Measurements from ENCODE around the gene NPAS4.

NPAS4 gene

GRCh38 chr11:66473167-66473566, 52.3 kb downstream of the NPAS4 start:
- Histone ChIP-seq H4K20me1 (ENCODE audit: insufficient read depth, low read length) (no peaks in the 10 kb centered on the region), H3K79me2 (ENCODE audit: insufficient read depth, low read length) (no peaks in the 10 kb centered on the region), H3K4me2 (ENCODE audit: insufficient read depth, low read length) (no peak overlapping the region), H2AFZ (ENCODE audit: low read depth, low read length) (no peak overlapping the region), H3K9ac (ENCODE audit: low read depth, low read length) (no peak overlapping the region), H3K27ac (ENCODE audit: low read length) (no peak overlapping the region), H3K4me3 (ENCODE audit: low read depth in 1 of 2, low read length in 2 of 2) (no peak overlapping the region), H3K9me3 (ENCODE audit: insufficient read depth, low read length, severe bottlenecking) (no peaks in the 10 kb centered on the region), H3K27me3 (ENCODE audit: insufficient read depth, low read length, poor library complexity) (no peaks in the 10 kb centered on the region), H3K4me1 (ENCODE audit: insufficient read depth, low read length) (peaks cover 4% of the 10 kb centered on the region), H3K36me3 (ENCODE audit: insufficient read depth, low read length) (no peaks in the 10 kb centered on the region; the same call in 1 of the 2 replicates)
- TF ChIP-seq, protein P1, sequence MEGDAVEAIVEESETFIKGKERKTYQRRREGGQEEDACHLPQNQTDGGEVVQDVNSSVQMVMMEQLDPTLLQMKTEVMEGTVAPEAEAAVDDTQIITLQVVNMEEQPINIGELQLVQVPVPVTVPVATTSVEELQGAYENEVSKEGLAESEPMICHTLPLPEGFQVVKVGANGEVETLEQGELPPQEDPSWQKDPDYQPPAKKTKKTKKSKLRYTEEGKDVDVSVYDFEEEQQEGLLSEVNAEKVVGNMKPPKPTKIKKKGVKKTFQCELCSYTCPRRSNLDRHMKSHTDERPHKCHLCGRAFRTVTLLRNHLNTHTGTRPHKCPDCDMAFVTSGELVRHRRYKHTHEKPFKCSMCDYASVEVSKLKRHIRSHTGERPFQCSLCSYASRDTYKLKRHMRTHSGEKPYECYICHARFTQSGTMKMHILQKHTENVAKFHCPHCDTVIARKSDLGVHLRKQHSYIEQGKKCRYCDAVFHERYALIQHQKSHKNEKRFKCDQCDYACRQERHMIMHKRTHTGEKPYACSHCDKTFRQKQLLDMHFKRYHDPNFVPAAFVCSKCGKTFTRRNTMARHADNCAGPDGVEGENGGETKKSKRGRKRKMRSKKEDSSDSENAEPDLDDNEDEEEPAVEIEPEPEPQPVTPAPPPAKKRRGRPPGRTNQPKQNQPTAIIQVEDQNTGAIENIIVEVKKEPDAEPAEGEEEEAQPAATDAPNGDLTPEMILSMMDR (IDR thresholded peaks at IDR 0.05; ENCODE audit: borderline replicate concordance, extremely low read depth, low read length, poor library complexity, severe bottlenecking): no peak
- no peak for TF ChIP-seq EZH2 (IDR thresholded peaks at IDR 0.05; ENCODE audit: borderline replicate concordance, low read depth, low read length, severe bottlenecking)
- no peak for DNase-seq
- no peak for ATAC-seq (ENCODE audit: insufficient read depth, low read depth)

- no peak for TF ChIP-seq EZH2 (IDR thresholded peaks at IDR 0.05; ENCODE audit: borderline replicate concordance, low read depth, low read length, severe bottlenecking)
- TF ChIP-seq, protein P1 (IDR thresholded peaks at IDR 0.05; ENCODE audit: borderline replicate concordance, extremely low read depth, low read length, poor library complexity, severe bottlenecking): no peak
- Histone ChIP-seq H3K79me2 (ENCODE audit: insufficient read depth, low read length) (no peaks in the 10 kb centered on the region), H3K4me1 (ENCODE audit: insufficient read depth, low read length) (peaks cover 3% of the 10 kb centered on the region), H4K20me1 (ENCODE audit: insufficient read depth, low read length) (no peaks in the 10 kb centered on the region), H3K27me3 (ENCODE audit: insufficient read depth, low read length, poor library complexity) (no peaks in the 10 kb centered on the region), H2AFZ (ENCODE audit: low read depth, low read length) (no peak overlapping the region), H3K4me3 (ENCODE audit: low read depth in 1 of 2, low read length in 2 of 2) (no peak overlapping the region), H3K9me3 (ENCODE audit: insufficient read depth, low read length, severe bottlenecking) (no peaks in the 10 kb centered on the region), H3K4me2 (ENCODE audit: insufficient read depth, low read length) (no peak overlapping the region), H3K36me3 (ENCODE audit: insufficient read depth, low read length) (no peaks in the 10 kb centered on the region; the same call in 1 of the 2 replicates), H3K27ac (ENCODE audit: low read length) (no peak overlapping the region), H3K9ac (ENCODE audit: low read depth, low read length) (no peak overlapping the region)
- ATAC-seq (ENCODE audit: insufficient read depth, low read depth) (no peak), DNase-seq (no peak)
These were observed 53.0 kb downstream of the NPAS4 start for GRCh38 chr11:66473608-66474515.

- H3K36me3 ChIP-seq (ENCODE audit: insufficient read depth, low read length): no peaks in the 10 kb centered on the region; the same call in 1 of the 2 replicates
- H2AFZ ChIP-seq (ENCODE audit: low read depth, low read length): no peak overlapping the region
- H3K9me3 ChIP-seq (ENCODE audit: insufficient read depth, low read length, severe bottlenecking): no peaks in the 10 kb centered on the region
- ATAC-seq (ENCODE audit: insufficient read depth, low read depth) (no peak), DNase-seq (no peak)
- no peak overlapping the region for H3K27ac ChIP-seq (ENCODE audit: low read length)
- peaks cover 13% of the 10 kb centered on the region for H3K79me2 ChIP-seq (ENCODE audit: insufficient read depth, low read length)
- no peak overlapping the region for H3K4me2 ChIP-seq (ENCODE audit: insufficient read depth, low read length)
- TF ChIP-seq, protein P1 (IDR thresholded peaks at IDR 0.05; ENCODE audit: borderline replicate concordance, extremely low read depth, low read length, poor library complexity, severe bottlenecking): no peak
- TF ChIP-seq EZH2 (IDR thresholded peaks at IDR 0.05; ENCODE audit: borderline replicate concordance, low read depth, low read length, severe bottlenecking): no peak
- no peaks in the 10 kb centered on the region for H4K20me1 ChIP-seq (ENCODE audit: insufficient read depth, low read length)
- H3K9ac ChIP-seq (ENCODE audit: low read depth, low read length): no peak overlapping the region
- peaks cover 13% of the 10 kb centered on the region for H3K4me1 ChIP-seq (ENCODE audit: insufficient read depth, low read length)
- H3K27me3 ChIP-seq (ENCODE audit: insufficient read depth, low read length, poor library complexity): no peaks in the 10 kb centered on the region
- H3K4me3 ChIP-seq (ENCODE audit: low read depth in 1 of 2, low read length in 2 of 2): no peak overlapping the region
These were observed 54.7 kb downstream of the NPAS4 start for GRCh38 chr11:66475349-66476172.
